ENCODE data around the gene HIBADH.

GRCh38 chr7:27611059-27611458 is 51.6 kb downstream of the HIBADH start:
- TF ChIP-seq CREM (IDR thresholded peaks at IDR 0.05; ENCODE audit: low read depth) (no peak), CTCF (IDR thresholded peaks at IDR 0.05 in 2 of 3, conservative IDR thresholded peaks at IDR 0.05 in 1 of 3; ENCODE audit: control insufficient read depth in 2 of 3, extremely low read depth in 1 of 3, insufficient read depth in 1 of 3, low read depth in 3 of 3, low read length in 3 of 3) (no peak), NFIC (IDR thresholded peaks at IDR 0.05; ENCODE audit: low read depth, low read length) (no peak), ZNF274 (IDR thresholded peaks at IDR 0.05; ENCODE audit: insufficient read depth, insufficient read length) (no peak), NKRF (conservative IDR thresholded peaks at IDR 0.05) (no peak), BACH1 (IDR thresholded peaks at IDR 0.05; ENCODE audit: borderline replicate concordance) (no peak)
